GM21576 (cell line): ENCODE results near the gene CRACR2A.

Source experiments
- ATAC-seq: cut with Tn5 transposase; IDR thresholded peaks from one replicate; pipeline ENCODE4 v1.9.1; 2021; ENCODE audit warnings: mild to moderate bottlenecking, moderate library complexity; ENCODE audit not compliant: unreplicated experiment

Gene CRACR2A

GRCh38 chr12:3571323-3571722 is 181.6 kb downstream of the CRACR2A start:
- no peak for ATAC-seq

- ATAC-seq, result no peak
Measured at GRCh38 chr12:3568695-3569094, 184.2 kb downstream of the CRACR2A start.

- ATAC-seq, result no peak
Measured at GRCh38 chr12:3565985-3566384, 186.9 kb downstream of the CRACR2A start.
